Suprapubic skin (tissue), 4 donors: ENCODE results near the gene TCTA.

ENCODE experiments used
- CTCF ChIP-seq, 2 donors: fragments of 200-600 bp in 1 of 2; fragments of 450-650 bp in 1 of 2; sonication (generic) in 1 of 2; IDR thresholded peaks; one replicate each; pipeline ENCODE4 v1.5.1; 2016 to 2019; ENCODE audit warnings: antibody characterized with exemption in 2 of 2, mild to moderate bottlenecking in 1 of 2, moderate library complexity in 1 of 2
- EP300 ChIP-seq: sonication (generic); formaldehyde crosslinking; IDR thresholded peaks from one replicate; pipeline ENCODE4 v1.6.1; 2017; ENCODE audit warnings: antibody characterized with exemption
- POLR2A ChIP-seq, 2 donors: fragments of 450-650 bp; IDR thresholded peaks; one replicate each; pipeline ENCODE4 v1.6.1; 2017; ENCODE audit warnings: antibody characterized with exemption in 2 of 2, mild to moderate bottlenecking in 2 of 2, moderate library complexity in 2 of 2
- POLR2AphosphoS5 ChIP-seq, 3 donors: sonication (generic); formaldehyde crosslinking; IDR thresholded peaks; one replicate each; pipeline ENCODE4 v1.6.1; 2017; ENCODE audit warnings: antibody characterized with exemption in 3 of 3

DNA sequence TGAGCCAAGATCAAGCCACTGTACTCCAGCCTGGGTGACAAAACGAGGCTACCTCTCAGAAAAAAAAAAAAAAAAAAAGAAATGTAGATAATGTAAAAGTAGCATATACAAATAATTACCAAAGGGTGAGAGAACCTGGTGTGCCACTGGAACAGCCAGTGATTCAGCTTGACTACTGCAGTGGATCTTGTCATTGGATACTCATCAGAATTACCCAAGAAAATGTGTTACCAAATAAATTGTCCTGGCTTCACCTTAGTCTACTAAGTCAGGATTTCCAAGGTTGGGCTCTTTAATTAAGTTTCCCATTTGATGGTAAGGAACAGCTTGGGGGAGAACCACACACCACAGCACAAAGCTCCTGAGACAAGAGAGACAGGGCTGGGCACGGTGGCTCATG lies 15.4 kb downstream of the TCTA start:
- TF ChIP-seq POLR2AphosphoS5 (IDR thresholded peaks at IDR 0.05) (no peak), CTCF (IDR thresholded peaks at IDR 0.05) (no peak), POLR2A (IDR thresholded peaks at IDR 0.05) (no peak), EP300 (no peak)
